ENCODE data around the gene SEMA5A. TPM values are rescaled to one million over a fixed set of nuclear protein-coding genes. Genes with fewer than 3 reads are reported as not detected.

The SEMA5A gene
- total RNA-seq, 1 donor from 2014 or later, result 43.2 TPM

DNA sequence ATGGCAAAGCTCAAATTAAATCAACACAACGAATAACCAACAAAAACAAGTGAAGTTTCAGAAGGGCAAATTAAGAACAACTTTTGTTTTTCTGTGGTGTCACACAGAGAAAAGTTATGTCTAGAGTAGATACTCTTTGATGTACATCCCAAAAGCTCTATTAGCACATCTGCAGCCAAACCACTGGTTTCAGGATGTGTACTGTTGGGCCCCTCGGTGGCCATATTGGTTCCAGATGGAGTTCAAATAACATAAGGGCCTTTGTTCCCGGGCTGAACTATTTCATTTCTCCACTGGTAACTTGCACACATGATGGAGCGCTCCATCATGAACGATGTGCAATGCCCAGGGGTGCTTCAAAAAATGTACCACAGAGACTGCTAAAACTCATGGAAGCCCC, 126.1 kb downstream of the SEMA5A start:
- Histone ChIP-seq H3K27me3 (ENCODE audit: low read depth) (no peaks in the 10 kb centered on the region), H3K9me3 (replicated peaks) (peaks cover 9% of the 10 kb centered on the region), H3K36me3 (no peaks in the 10 kb centered on the region), H3K27ac (replicated peaks) (no peak overlapping the region), H3K4me3 (no peak overlapping the region), H3K4me1 (peaks cover 5% of the 10 kb centered on the region)
- intact Hi-C loops (cut with micrococcal nuclease), result no loop called here
- no peak for DNase-seq
- TF ChIP-seq CTCF (IDR thresholded peaks at IDR 0.05; ENCODE audit: borderline replicate concordance), result no peak

DNA sequence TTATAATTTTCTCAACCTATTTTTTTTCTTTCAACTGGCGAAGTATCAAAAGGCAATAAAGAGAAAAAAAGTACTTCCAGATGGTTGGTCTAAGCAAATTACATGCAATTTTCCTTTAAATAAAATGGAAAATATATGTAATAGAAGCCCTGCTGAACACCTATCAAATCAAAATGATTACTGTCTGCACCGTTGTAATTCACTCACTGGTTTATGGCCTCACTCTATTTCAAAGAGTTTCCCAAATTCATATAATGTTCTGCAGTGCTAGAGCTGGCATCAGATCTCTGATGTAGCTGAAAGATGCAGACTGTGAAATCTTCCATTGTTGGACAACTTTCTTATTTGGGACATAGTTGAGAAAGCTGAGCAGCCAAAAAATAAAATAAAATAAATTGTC, 130.3 kb downstream of the SEMA5A start:
- Histone ChIP-seq H3K4me1 (no peaks in the 10 kb centered on the region), H3K27me3 (ENCODE audit: low read depth) (no peaks in the 10 kb centered on the region), H3K9me3 (replicated peaks) (peaks cover 9% of the 10 kb centered on the region), H3K27ac (replicated peaks) (no peak overlapping the region), H3K4me3 (no peak overlapping the region), H3K36me3 (no peaks in the 10 kb centered on the region)
- no peak for DNase-seq
- intact Hi-C loops (cut with micrococcal nuclease), result no loop called here
- no peak for TF ChIP-seq CTCF (IDR thresholded peaks at IDR 0.05; ENCODE audit: borderline replicate concordance)

DNA sequence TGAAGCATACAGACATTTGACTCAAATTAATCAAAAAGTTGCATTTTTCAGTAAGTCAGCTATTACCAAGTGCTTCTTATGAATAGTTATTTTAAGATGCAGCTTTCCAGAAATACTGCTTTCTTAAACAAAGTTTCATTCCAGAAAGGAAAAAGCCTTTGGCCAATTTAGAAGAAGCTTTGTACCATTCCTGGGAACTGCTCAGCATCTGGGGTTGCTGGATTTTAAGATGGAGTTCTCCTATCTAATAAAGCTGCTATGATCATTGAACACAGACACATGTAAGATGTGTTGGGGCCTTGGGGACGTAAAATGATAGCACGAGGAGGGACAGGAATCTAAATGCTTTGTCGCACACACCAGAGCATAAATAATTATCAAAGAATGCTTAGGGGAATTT, 130.8 kb downstream of the SEMA5A start:
- Histone ChIP-seq H3K36me3 (no peaks in the 10 kb centered on the region), H3K4me3 (no peak overlapping the region), H3K27me3 (ENCODE audit: low read depth) (no peaks in the 10 kb centered on the region), H3K4me1 (no peaks in the 10 kb centered on the region), H3K27ac (replicated peaks) (no peak overlapping the region), H3K9me3 (replicated peaks) (peaks cover 9% of the 10 kb centered on the region)
- no peak for DNase-seq
- TF ChIP-seq CTCF (IDR thresholded peaks at IDR 0.05; ENCODE audit: borderline replicate concordance), result no peak
- intact Hi-C loops (cut with micrococcal nuclease), result no loop called here

- DNase-seq, result no peak
- Histone ChIP-seq H3K4me3 (no peak overlapping the region), H3K4me1 (no peaks in the 10 kb centered on the region), H3K27me3 (ENCODE audit: low read depth) (no peaks in the 10 kb centered on the region), H3K9me3 (replicated peaks) (no peaks in the 10 kb centered on the region), H3K27ac (replicated peaks) (no peak overlapping the region), H3K36me3 (no peaks in the 10 kb centered on the region)
- no peak for TF ChIP-seq CTCF (IDR thresholded peaks at IDR 0.05; ENCODE audit: borderline replicate concordance)
- intact Hi-C loops (cut with micrococcal nuclease), result no loop called here
Observed at GRCh38 chr5:9411142-9411541, 134.7 kb downstream of the SEMA5A start.

- intact Hi-C loops (cut with micrococcal nuclease), result no loop called here
- no peak for TF ChIP-seq CTCF (IDR thresholded peaks at IDR 0.05; ENCODE audit: borderline replicate concordance)
- H3K4me1 ChIP-seq, result no peaks in the 10 kb centered on the region
- H3K27ac ChIP-seq (replicated peaks), result no peak overlapping the region
- no peaks in the 10 kb centered on the region for H3K36me3 ChIP-seq
- H3K9me3 ChIP-seq (replicated peaks), result no peaks in the 10 kb centered on the region
- no peaks in the 10 kb centered on the region for H3K27me3 ChIP-seq (ENCODE audit: low read depth)
- H3K4me3 ChIP-seq, result no peak overlapping the region
- DNase-seq, result no peak
Observed at GRCh38 chr5:9409413-9409960, 136.4 kb downstream of the SEMA5A start.
